ENCODE data around the gene TIE1.

Gene TIE1

GRCh38 chr1:43309405-43310025, 8.7 kb downstream of the TIE1 start:
- TF ChIP-seq, protein P1, sequence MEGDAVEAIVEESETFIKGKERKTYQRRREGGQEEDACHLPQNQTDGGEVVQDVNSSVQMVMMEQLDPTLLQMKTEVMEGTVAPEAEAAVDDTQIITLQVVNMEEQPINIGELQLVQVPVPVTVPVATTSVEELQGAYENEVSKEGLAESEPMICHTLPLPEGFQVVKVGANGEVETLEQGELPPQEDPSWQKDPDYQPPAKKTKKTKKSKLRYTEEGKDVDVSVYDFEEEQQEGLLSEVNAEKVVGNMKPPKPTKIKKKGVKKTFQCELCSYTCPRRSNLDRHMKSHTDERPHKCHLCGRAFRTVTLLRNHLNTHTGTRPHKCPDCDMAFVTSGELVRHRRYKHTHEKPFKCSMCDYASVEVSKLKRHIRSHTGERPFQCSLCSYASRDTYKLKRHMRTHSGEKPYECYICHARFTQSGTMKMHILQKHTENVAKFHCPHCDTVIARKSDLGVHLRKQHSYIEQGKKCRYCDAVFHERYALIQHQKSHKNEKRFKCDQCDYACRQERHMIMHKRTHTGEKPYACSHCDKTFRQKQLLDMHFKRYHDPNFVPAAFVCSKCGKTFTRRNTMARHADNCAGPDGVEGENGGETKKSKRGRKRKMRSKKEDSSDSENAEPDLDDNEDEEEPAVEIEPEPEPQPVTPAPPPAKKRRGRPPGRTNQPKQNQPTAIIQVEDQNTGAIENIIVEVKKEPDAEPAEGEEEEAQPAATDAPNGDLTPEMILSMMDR (IDR thresholded peaks at IDR 0.05; ENCODE audit: low read depth, low read length): no peak
- in situ Hi-C loops (cut with HindIII; ENCODE audit: low sequenced_read_pairs): no loop called here
- no peak for DNase-seq (ENCODE audit: low read depth, low spot score)
- no peak overlapping the region for H3K4me3 ChIP-seq (ENCODE audit: low read depth, low read length)

- no peak overlapping the region for H3K4me3 ChIP-seq (ENCODE audit: low read depth, low read length)
- no peak for DNase-seq (ENCODE audit: low read depth, low spot score)
- TF ChIP-seq, protein P1 (IDR thresholded peaks at IDR 0.05; ENCODE audit: low read depth, low read length): no peak
- in situ Hi-C loops (cut with HindIII; ENCODE audit: low sequenced_read_pairs): no loop called here
Observed at GRCh38 chr1:43311521-43311920, 10.7 kb downstream of the TIE1 start.

- TF ChIP-seq, protein P1 (IDR thresholded peaks at IDR 0.05; ENCODE audit: low read depth, low read length): no peak
- H3K4me3 ChIP-seq (ENCODE audit: low read depth, low read length): no peak overlapping the region
- DNase-seq (ENCODE audit: low read depth, low spot score): no peak
- in situ Hi-C loops (cut with HindIII; ENCODE audit: low sequenced_read_pairs): no loop called here
Observed at GRCh38 chr1:43312212-43312623, 11.4 kb downstream of the TIE1 start.

DNA sequence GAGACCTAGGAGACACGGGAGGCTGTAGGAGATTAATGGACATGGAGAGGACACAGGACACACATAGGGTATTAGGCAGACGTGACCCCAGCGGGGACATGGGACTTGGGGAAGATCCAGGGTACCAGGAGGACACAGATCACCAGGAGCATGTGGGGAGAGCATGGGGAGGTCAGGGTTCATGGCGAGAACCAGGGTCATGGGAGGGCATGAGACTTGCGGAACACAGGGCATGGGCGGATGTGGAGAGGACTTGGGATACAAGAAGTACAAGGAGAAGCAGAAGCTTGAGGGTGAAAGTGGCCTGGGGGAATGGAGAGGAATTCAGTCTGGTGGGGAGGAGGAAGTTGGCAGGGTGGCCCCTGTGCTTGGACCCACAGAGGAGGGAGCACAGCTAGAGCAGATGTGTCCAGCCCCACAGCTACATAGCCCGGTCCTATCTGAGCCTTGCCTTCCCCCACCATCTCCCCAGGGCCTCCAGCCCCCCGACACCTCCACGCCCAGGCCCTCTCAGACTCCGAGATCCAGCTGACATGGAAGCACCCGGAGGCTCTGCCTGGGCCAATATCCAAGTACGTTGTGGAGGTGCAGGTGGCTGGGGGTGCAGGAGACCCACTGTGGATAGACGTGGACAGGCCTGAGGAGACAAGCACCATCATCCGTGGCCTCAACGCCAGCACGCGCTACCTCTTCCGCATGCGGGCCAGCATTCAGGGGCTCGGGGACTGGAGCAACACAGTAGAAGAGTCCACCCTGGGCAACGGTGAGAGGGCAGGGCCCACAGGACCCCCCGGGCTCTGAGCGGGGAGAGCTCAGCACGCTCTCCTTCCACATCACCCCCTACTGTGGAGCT, 12.1 kb downstream of the TIE1 start:
- H3K4me3 ChIP-seq (ENCODE audit: low read depth, low read length): no peak overlapping the region
- TF ChIP-seq, protein P1 (IDR thresholded peaks at IDR 0.05; ENCODE audit: low read depth, low read length): no peak
- no peak for DNase-seq (ENCODE audit: low read depth, low spot score)
- in situ Hi-C loops (cut with HindIII; ENCODE audit: low sequenced_read_pairs): no loop called here

GRCh38 chr1:43313771-43314170, 13.0 kb downstream of the TIE1 start:
- TF ChIP-seq, protein P1 (IDR thresholded peaks at IDR 0.05; ENCODE audit: low read depth, low read length): no peak
- no peak for DNase-seq (ENCODE audit: low read depth, low spot score)
- in situ Hi-C loops (cut with HindIII; ENCODE audit: low sequenced_read_pairs): no loop called here
- H3K4me3 ChIP-seq (ENCODE audit: low read depth, low read length): no peak overlapping the region

DNA sequence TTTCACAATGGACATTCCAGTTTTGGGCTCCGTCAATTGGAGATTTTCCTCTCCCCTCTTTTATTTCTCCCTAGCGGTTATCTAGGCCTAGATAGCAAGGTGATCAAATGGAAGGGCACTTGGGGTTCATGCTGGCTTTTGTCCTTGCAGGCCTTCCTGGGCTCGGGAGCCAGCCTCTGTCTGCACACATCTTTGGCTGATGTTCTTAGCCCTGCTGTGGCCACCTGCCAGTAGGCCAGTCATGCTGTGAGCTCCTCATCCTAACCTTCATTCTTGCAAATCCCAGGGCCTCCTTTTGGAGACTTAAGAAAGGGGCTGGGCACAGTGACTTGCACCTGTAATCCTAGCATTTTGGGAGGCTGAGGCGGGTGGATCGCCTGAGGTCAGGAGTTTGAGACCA, 13.5 kb downstream of the TIE1 start:
- DNase-seq (ENCODE audit: low read depth, low spot score): no peak
- no peak overlapping the region for H3K4me3 ChIP-seq (ENCODE audit: low read depth, low read length)
- TF ChIP-seq, protein P1 (IDR thresholded peaks at IDR 0.05; ENCODE audit: low read depth, low read length): no peak
- in situ Hi-C loops (cut with HindIII; ENCODE audit: low sequenced_read_pairs): no loop called here

All from astrocyte of the spinal cord (primary cell).